Caco-2 (cell line): ENCODE results near the gene RGS13. TPM values are rescaled to one million over a fixed set of nuclear protein-coding genes. Genes with fewer than 3 reads are reported as not detected.

Experiments
- BruUV-seq: library from RNA; stranded (reverse); fragments of 400-500 nt; replicated peaks from 2 replicates; lab custom pipeline; 2021; lab: Mats Ljungman, UMichigan
- CTCF ChIA-PET: fragments of 300-600 bp; sonication (Branson Sonifier 250); formaldehyde crosslinking; loops from one replicate; lab custom pipeline; 2022; ENCODE audit warnings: antibody characterized with exemption; lab: Charles Lee
- POLR2A ChIA-PET: fragments of 300-600 bp; sonication (Branson Sonifier 250); formaldehyde crosslinking; loops from one replicate; lab custom pipeline; 2022; ENCODE audit warnings: antibody characterized with exemption; lab: Charles Lee
- DNase-seq, 2 experiments: peaks; one replicate each; pipeline versions ENCODE4 v3.0.0 to v3.0.0-alpha.2; 2020 to 2022
- H3K27me3 ChIP-seq: replicated peaks from 2 replicates; pipeline ENCODE4 v1.6.0; 2011; ENCODE audit warnings: low read length; ENCODE audit not compliant: control insufficient read depth, insufficient read depth
- H3K36me3 ChIP-seq: 2 replicates; pipeline ENCODE4 v1.5.1; 2011; ENCODE audit warnings: low read length; ENCODE audit not compliant: control insufficient read depth, insufficient read depth
- H3K4me1 ChIP-seq: fragments of 250-450 bp; sonication (Bioruptor Pico); 2 replicates; pipeline ENCODE4 v1.5.1; 2020; ENCODE audit warnings: mild to moderate bottlenecking
- H3K4me3 ChIP-seq: 2 replicates; pipeline ENCODE4 v1.5.1; 2011; ENCODE audit warnings: low read depth, mild to moderate bottlenecking, control low read depth, low read length
- H3K9me3 ChIP-seq: fragments of 250-450 bp; sonication (Bioruptor Pico); 2 replicates; pipeline ENCODE4 v1.5.1; 2020; ENCODE audit warnings: mild to moderate bottlenecking, moderate library complexity
- H3K27ac Mint-ChIP-seq: one replicate; pipeline ENCODE4 v1.8.0; 2022; ENCODE audit warnings: mixed read lengths; ENCODE audit not compliant: unreplicated experiment
- H3K27me3 Mint-ChIP-seq: one replicate; pipeline ENCODE4 v1.8.0; 2022; ENCODE audit warnings: mixed read lengths; ENCODE audit not compliant: insufficient read depth, unreplicated experiment
- H3K36me3 Mint-ChIP-seq: one replicate; pipeline ENCODE4 v1.8.0; 2022; ENCODE audit warnings: mild to moderate bottlenecking, mixed read lengths; ENCODE audit not compliant: insufficient read depth, unreplicated experiment
- H3K4me1 Mint-ChIP-seq: one replicate; pipeline ENCODE4 v1.8.0; 2022; ENCODE audit warnings: low read depth, mixed read lengths; ENCODE audit not compliant: unreplicated experiment
- H3K4me3 Mint-ChIP-seq: one replicate; pipeline ENCODE4 v1.8.0; 2022; ENCODE audit warnings: mild to moderate bottlenecking, moderate library complexity, mixed read lengths; ENCODE audit not compliant: unreplicated experiment
- H3K9me3 Mint-ChIP-seq: one replicate; pipeline ENCODE4 v1.8.0; 2022; ENCODE audit warnings: mixed read lengths; ENCODE audit not compliant: unreplicated experiment
- intact Hi-C: fragments of 100-400 bp; cut with micrococcal nuclease; formaldehyde crosslinking; loops from one replicate; pipeline ENCODE4 v1.10.0; 2022; ENCODE audit not compliant: unreplicated experiment
- total RNA-seq: library from RNA; stranded (reverse); gene quantifications from 2 replicates; pipeline ENCODE4 v1.2.3, GENCODE V29; 2022
- TF ChIP-seq, protein P1 (sequence below), 2 experiments: fragments of 200-600 bp in 1 of 2; IDR thresholded peaks; 1 replicate in 1 of 2; 2 replicates in 1 of 2; pipeline versions ENCODE4 v1.5.1 to v1.8.0; 2011 to 2022; ENCODE audit warnings: antibody characterized with exemption in 1 of 2, control low read depth in 1 of 2, inconsistent platforms in 1 of 2, low read depth in 1 of 2, low read length in 1 of 2, mild to moderate bottlenecking in 1 of 2, moderate library complexity in 1 of 2; ENCODE audit not compliant: insufficient read depth in 1 of 2, severe bottlenecking in 1 of 2, unreplicated experiment in 1 of 2

RGS13 gene
- total RNA-seq, 1 experiment from 2014 or later: not detected

DNA sequence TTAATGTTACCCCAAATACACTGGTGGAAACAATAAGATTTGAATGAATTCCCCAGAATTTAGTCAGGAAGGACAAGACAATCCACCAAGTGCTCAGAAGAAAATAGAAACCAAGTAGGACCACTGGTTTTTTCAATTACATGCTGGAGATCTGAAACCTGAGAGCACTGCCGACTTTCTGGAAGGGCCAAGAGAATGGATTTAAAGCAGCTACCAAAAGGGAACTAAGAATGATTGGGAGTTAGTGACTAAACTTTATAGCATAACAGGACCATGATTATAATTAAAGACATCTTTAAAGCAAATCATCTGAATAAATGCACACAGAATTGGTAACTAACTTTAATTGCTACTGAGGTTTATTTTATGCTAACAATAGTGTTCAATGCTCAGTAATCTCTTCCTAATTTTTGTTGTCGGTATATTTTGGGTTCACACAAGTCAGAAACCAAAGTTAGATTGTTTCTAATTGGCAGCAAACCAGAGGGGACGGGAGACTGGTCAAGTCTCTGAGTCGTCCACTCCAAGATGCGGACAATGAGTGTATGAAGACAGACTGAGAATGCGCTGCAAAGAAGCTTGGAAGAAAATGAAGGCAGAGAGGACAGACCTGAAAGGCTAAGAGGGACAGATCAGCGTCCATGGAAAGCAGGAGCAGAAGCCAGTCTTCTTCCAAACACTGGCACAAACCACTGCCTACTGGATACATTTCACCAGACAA lies 2.3 kb upstream of the RGS13 start:
- no peaks in the 10 kb centered on the region for H3K9me3 Mint-ChIP-seq
- no peak for DNase-seq
- no TSS peak for BruUV-seq
- Histone ChIP-seq H3K4me1 (peaks cover 28% of the 10 kb centered on the region), H3K36me3 (no peaks in the 10 kb centered on the region), H3K27me3 (no peaks in the 10 kb centered on the region), H3K4me3 (no peak overlapping the region), H3K9me3 (no peaks in the 10 kb centered on the region)
- ChIA-PET CTCF (no interaction called here), POLR2A (no interaction called here)
- no peak overlapping the region for H3K4me3 Mint-ChIP-seq
- TF ChIP-seq, protein P1, sequence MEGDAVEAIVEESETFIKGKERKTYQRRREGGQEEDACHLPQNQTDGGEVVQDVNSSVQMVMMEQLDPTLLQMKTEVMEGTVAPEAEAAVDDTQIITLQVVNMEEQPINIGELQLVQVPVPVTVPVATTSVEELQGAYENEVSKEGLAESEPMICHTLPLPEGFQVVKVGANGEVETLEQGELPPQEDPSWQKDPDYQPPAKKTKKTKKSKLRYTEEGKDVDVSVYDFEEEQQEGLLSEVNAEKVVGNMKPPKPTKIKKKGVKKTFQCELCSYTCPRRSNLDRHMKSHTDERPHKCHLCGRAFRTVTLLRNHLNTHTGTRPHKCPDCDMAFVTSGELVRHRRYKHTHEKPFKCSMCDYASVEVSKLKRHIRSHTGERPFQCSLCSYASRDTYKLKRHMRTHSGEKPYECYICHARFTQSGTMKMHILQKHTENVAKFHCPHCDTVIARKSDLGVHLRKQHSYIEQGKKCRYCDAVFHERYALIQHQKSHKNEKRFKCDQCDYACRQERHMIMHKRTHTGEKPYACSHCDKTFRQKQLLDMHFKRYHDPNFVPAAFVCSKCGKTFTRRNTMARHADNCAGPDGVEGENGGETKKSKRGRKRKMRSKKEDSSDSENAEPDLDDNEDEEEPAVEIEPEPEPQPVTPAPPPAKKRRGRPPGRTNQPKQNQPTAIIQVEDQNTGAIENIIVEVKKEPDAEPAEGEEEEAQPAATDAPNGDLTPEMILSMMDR (IDR thresholded peaks at IDR 0.05; ENCODE audit: insufficient read depth in 1 of 2, low read depth in 1 of 2, low read length in 1 of 2, severe bottlenecking in 1 of 2, unreplicated experiment in 1 of 2): no peak
- no peaks in the 10 kb centered on the region for H3K27me3 Mint-ChIP-seq
- H3K4me1 Mint-ChIP-seq: no peaks in the 10 kb centered on the region
- H3K36me3 Mint-ChIP-seq: no peaks in the 10 kb centered on the region
- H3K27ac Mint-ChIP-seq: no peak overlapping the region
- intact Hi-C loops: loop anchor here (10.0 kb wide), 1 partner anchor 371 kb away; no protein-coding TSS in a partner anchor

DNA sequence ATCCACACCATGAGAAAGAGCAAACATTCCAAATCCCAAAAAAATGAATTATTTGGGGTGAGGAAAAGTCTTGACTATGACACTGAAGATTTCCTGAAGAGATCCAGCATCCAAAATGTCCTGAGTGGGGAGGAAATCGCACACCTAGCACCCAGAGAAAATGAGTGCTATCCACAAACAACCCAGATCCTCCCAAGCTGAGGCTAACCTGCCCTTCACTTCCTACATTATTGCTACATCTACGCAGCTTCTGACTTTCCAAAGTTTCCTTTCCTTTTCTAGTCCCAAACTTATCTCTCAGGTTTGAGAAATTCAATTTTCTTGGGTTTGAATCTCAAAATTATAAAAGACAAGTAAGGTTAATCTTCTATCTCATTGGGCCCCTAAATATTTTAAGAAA lies 906 bp upstream of the RGS13 start:
- BruUV-seq: no TSS peak
- Mint-ChIP-seq H3K4me1 (no peaks in the 10 kb centered on the region), H3K27me3 (no peaks in the 10 kb centered on the region), H3K27ac (no peak overlapping the region), H3K36me3 (no peaks in the 10 kb centered on the region), H3K4me3 (no peak overlapping the region), H3K9me3 (no peaks in the 10 kb centered on the region)
- TF ChIP-seq, protein P1 (IDR thresholded peaks at IDR 0.05; ENCODE audit: insufficient read depth in 1 of 2, low read depth in 1 of 2, low read length in 1 of 2, severe bottlenecking in 1 of 2, unreplicated experiment in 1 of 2): no peak
- H3K4me1 ChIP-seq: peaks cover 38% of the 10 kb centered on the region
- no peaks in the 10 kb centered on the region for H3K27me3 ChIP-seq
- no peak for DNase-seq
- CTCF ChIA-PET: no interaction called here
- intact Hi-C loops: loop anchor here (10.0 kb wide), 1 partner anchor 370 kb away; no protein-coding TSS in a partner anchor
- no peak overlapping the region for H3K4me3 ChIP-seq
- POLR2A ChIA-PET: no interaction called here
- no peaks in the 10 kb centered on the region for H3K9me3 ChIP-seq
- no peaks in the 10 kb centered on the region for H3K36me3 ChIP-seq

- POLR2A ChIA-PET: no interaction called here
- H3K36me3 ChIP-seq: no peaks in the 10 kb centered on the region
- Mint-ChIP-seq H3K4me1 (no peaks in the 10 kb centered on the region), H3K36me3 (no peaks in the 10 kb centered on the region), H3K9me3 (no peaks in the 10 kb centered on the region), H3K27ac (peak overlapping the region; percentile 6), H3K4me3 (no peak overlapping the region), H3K27me3 (no peaks in the 10 kb centered on the region)
- BruUV-seq: no TSS peak
- peaks cover 20% of the 10 kb centered on the region for H3K4me1 ChIP-seq
- intact Hi-C loops: loop anchor here (2.0 to 10.0 kb wide), 2 partner anchors 61 to 365 kb away; no protein-coding TSS in a partner anchor
- peak in 1 of 2 experiments; percentile 11 for DNase-seq
- TF ChIP-seq, protein P1 (IDR thresholded peaks at IDR 0.05; ENCODE audit: insufficient read depth in 1 of 2, low read depth in 1 of 2, low read length in 1 of 2, severe bottlenecking in 1 of 2, unreplicated experiment in 1 of 2): no peak
- no peak overlapping the region for H3K4me3 ChIP-seq
- no peaks in the 10 kb centered on the region for H3K27me3 ChIP-seq
- CTCF ChIA-PET: interaction anchor here (0.6 kb wide), 1 partner anchor 158 kb away, joined by 3 read pairs; no protein-coding TSS in a partner anchor
- no peaks in the 10 kb centered on the region for H3K9me3 ChIP-seq
Observed at GRCh38 chr1:192639607-192640368, 3.8 kb downstream of the RGS13 start.
